HG02759 (cell line): Measurements from ENCODE around the gene PRM1.

Source experiments
- ATAC-seq: cut with Tn5 transposase; IDR thresholded peaks from one replicate; pipeline ENCODE4 v1.9.1; 2021; ENCODE audit warnings: mild to moderate bottlenecking, moderate library complexity; ENCODE audit not compliant: unreplicated experiment

PRM1 gene

DNA sequence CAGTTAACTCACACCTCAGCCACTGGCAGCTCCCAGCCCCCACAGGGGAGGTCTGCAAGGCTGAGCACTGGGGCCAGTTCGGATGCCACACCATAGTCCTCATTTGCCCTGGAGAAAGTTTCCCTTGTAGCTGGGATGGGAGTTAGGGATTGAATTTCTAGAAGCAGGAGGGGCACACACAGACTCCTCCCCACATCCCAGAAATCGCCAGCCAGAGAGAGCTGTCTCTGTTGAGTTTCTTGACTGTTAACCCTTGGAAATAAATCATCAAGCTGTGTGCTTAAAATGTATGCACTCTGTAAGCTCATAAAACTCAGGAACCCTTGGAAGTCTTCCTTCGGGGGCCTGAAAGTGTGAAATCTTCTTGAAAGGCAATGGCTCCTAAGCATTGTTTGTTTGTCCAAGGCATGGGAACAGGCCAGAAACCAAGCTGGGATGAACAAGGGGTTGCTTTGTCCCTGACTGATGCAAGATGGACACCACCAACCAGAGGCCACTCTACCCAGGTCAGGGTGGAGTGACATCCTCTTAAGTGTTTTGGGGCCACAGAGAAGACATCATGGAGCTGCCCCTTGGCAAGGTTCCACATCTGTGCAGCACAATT lies 7.3 kb downstream of the PRM1 start:
- no peak for ATAC-seq

DNA sequence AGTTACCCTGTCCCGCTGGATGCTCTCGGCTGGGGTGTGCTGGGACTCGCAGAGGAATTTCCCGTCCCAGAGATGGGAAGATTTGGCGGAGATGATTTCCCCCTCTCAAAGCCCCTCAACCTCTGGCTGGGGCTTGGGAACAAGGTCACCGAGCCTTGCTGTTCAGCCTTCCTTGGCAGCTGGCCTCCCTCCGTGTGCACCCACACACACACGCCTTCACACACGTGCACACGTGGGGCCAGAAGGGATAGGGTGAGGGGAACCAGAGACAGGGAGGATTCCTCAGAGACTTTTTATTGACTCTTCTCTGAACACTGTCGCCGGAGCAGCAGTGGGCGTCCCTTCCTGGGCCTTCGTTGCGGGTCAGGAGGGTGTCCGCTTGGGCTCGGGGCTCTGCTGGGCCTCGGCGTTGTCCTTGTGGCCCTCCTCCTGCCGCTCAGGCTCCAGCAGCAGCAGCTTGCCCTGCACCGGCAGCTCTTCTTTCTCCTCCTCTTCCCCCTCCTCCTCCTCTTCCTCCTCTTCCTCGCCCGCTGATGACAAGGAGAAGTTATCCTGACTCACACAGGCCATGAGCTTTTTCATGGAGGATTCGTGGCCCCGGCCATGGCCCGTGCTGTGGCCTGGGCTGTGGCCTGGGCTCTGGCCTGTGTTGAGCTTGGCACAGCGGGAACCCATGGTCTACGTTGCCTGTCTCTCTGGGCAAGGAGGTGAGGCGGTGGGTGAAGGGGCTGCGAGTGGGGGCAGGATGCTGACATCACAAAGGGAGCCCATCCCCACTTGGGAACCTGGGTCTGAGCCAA lies 8.0 kb downstream of the PRM1 start, which contains the start of gene PRM3:
PRM3 (minus strand) TSS at position 709 of the 800 bp plus-strand sequence; CDS start at position 675, 34 bp downstream.
- ATAC-seq = no peak

DNA sequence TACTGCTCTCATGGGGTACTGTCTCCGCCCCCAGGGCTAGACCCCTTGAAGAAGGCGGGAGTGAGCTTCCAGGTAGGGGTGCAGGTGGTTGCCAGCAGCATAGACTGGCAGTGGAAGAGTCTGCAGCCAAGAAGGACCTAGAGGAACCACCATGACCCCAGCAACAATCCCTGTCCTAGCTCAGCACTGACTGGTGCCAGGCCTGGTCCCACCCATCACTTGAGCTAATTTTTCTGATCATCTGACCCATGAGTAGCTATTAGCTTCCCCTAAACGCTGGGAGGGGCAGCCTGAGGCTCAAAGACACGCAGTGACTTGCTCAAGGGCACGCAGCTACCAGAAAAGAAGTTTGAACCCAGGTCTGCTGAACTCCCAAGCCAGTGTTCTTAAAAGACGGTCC lies 8.6 kb downstream of the PRM1 start:
- no peak for ATAC-seq

DNA sequence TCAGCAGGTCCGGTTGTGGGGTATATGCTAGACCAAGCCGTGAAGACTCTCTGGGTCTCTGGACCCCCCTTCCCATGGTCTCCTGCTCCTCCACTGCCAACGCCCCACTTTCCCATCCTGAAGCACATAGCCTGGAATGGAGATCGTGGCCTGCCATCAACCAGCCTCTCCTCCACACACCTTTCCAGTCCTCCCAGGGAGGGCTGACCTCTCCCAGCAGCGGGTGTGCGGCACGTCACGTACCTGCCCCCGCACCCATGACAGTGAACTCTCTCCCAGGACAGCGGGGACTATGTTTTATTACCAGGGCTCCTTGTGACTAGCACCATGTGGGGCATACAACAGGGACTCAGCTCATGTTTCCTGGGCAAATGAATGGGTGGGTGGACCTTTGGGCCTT lies 9.5 kb downstream of the PRM1 start:
- ATAC-seq = no peak

DNA sequence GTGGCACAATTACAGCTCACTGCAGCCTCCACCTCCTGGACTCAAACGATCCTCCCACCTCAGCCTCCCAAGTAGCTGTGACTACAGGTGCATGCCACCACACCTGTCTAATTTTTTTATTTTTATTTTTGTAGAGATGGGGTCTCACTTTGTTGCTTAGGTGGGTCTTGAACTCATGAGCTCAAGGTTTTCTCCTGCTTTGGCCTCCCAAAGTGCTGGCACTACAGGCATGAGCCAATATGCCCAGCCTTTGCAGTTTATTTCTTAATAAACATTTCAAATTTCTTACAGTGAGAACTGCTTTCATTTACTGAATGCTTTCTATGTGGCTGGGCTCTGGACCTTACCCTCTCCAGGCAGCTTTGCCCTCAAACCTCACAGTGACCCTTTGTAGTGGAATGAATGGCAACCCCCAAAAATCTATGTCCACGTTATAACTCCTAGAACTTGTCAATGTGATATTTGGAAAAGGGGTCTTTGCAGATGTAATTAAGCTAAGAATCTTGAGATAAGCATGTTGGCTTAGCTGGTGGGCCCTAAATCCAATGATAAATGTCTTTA lies 10.4 kb downstream of the PRM1 start:
- no peak for ATAC-seq

DNA sequence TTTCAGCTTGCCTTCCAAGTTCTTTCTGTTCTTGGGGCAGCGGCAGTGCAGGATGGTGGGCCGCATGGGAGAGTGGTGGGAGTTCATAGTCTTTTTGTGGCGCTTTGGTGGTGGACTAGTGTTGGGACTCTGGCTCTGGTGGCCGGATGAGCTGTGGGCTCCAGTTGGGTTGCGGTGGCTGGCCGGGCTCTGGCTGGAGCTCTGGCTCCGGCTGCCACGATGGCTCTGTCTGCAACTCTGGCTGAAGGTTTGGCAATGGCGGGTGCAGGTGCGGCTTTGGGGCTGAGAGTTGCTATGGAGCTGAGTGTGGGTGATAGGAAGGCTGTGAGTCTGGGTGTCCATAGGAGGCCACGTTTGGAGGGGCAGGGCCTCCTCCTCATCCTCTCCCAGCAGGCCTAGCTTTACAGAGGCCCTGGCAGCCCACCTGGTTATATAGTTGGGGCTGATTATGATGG lies 12.2 kb downstream of the PRM1 start, which contains the start of gene TNP2:
TNP2 (minus strand) TSS at position 405 of the 455 bp plus-strand sequence; CDS start at position 342, 63 bp downstream.
- ATAC-seq = no peak

DNA sequence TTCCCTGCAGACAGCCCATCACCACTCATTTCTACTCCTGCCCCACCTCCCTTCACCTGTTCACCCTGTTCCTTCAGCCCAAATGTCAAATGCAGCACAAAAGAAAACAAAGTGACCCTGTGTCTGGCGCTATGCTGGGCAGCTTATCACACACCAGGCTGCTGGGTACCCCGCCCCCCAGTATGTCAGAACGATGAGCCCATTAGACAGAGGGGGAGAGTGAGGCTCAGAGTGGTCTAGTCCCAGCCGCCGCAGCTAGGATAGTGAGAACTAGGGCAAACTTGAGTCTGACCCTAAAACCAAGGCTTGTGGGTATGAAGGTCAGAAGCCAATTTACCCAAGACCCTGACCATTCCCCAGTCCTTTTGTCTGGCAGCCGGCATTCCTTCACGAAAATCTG lies 16.0 kb downstream of the PRM1 start:
- ATAC-seq = no peak

DNA sequence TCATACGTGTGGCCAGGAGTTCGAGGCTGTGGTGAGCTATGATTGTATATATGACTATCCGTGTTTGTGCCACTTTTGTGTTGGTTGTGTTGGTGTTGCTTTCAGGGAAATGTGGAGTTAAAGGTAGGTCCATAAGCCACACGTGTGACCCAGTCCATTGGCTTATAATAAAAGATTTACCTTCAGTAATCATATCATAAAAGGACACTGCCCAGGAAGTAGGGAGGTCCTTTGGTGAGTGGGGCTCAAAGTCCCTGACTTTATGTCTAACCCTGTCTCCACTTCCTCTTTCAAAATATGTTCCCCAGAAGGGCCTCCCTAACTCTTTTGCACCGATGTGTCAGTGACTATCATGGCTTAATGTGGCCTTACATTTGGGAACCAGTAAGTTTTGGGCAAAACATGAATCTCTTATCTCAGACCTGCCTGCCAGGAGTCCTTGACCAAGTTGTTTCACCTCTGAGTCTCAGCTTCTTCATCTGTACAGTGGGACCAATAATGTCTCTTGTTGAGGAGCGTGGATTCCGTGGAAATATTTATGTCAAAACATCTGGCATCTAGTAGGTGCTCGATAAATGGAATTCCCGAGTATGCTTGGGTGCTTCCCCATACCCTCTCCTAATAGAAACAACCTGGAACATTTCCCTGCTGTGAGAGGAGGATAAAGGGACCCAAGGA lies 16.8 kb downstream of the PRM1 start:
- no peak for ATAC-seq

DNA sequence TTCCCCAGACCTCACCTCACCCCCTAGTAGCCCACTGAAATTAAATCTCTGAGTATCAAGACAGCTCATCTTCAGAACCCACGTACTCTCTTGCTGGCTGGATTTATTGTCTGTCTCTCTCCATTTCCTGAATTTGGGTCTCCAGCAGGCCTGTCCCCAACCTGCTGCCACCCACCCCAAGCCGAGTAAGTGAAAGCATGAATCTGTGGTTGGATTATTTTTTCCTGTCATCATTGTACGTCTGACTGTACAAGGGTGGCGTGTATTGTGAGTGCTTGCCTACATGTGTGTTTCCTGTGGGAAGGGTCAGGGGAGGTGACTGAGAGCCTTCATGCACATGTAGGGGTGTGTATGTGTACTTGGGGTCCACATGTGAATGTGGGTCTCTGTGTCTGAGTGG lies 17.4 kb downstream of the PRM1 start:
- ATAC-seq = no peak

DNA sequence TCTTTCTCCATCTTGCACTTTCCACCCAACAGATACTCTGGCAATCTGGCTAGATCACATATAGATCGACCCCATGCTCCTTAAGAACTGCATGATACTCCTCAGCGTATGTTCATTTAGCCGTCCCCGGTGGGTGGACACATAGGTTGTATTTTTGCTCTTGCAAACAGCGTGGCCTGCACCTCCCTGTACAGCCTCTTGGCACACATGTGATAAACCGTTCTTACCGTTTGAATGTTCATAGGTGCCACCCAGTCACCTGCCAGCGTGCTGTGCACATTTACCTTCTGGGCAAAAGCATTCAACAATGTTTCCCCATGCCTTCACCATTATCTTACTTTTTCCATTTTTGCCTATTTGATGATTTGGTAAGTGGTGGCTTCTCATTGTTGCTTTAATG lies 18.2 kb downstream of the PRM1 start:
- no peak for ATAC-seq

DNA sequence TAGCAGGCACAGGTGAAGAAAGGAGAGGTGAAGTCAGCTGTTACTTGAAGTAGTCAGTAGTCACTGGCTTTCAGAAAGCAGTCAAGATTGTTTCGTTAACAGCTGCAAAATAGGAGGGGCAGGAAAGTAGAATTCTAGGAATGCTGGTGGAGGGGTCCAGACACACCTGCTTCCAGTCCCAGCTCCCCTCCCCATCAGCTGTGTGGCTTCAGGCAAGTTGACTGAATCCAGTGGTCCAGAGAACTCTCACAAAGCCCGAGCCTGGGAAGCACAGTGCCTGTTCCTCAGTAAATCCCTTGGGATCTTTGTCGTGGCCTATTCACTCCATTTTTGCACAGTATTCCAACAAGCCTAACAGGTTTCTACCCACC lies 20.5 kb downstream of the PRM1 start:
- ATAC-seq = no peak

DNA sequence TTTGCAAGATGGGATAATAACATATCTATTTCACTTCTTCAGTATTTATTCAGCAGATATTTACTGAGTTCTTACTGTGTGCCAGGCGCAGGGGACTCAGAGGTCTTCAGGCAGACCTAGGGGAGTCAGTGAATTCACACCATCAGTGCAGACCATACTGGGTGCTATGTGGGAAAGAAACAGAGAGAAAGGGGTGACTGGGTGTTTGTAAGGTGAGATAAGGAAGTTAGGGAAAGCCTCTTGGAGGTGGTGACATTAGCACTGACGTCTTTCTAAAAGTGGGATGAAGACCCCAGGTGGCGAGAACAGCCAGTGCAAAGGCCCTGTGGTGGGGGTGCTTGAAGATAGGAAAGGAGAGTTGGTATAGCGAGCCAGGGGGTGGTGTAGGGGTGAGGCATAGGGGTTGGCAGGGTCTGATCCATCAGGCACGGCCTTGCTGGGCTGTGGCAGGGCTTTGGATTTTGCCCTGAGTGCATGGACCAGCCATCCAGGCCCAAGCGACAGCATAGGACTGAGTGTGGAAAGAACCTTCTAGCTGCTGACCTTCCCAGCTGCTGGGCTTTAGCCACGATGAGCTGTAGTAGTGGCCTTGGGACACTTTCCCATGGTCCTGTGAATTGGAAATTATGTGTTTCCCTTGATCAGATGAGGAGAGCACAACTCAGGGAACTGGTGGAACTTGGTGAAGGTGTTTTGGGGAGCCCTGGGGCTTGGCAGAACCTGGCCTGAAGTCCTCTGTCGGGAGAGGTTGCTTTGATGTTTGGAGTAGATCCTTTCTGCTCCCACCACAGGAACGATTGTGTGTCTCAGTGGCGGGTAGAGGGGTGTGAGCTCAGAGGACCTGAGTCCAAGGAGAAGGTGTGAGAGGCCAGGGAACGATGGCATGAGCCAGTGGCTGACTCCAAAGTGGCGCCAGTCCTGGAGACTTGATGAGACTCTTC lies 21.2 kb downstream of the PRM1 start:
- no peak for ATAC-seq

DNA sequence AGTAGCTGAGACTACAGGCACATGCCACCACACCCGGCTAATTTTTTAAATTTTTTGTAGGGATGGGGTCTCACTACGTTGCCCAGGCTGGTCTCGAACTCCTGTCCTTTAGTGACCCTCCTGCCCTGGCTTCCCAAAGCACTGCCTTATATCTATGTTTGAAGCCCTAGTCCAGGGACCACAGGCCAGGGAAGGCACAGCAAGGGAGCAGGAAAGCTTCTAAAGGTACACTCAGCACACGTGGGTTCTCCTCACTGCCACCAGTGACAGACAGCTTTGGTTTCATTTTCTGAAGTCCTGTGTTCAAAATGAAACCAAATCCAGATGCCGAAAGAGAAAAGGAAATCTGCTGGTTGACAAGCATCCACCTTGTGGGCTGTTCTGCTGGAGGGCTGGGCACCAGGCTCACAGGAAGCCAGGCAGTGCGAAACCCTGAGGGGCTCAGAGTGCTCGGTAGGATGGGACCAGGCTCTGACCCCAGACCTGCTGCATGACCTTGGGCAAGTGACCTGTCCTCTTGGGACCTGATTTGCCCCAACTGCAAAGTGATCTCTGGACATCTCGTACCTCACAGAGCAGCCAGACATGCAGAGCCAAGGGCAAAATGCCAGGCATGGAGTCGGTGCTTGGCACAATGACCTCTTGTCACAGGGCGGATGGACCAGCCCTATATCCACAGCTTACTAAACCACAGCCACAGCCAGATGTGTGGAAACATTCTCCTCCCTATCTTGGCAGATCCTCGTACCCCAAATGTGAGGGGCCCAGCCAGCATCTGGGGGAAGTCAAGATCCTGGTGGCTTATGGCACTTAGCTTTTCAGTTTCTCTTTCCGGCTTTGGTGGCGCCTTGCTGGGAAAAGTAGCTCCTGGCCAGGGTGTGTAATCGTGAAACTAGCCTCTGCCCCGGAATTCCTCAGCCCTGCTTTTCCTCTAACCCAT lies 22.3 kb downstream of the PRM1 start:
- no peak for ATAC-seq

DNA sequence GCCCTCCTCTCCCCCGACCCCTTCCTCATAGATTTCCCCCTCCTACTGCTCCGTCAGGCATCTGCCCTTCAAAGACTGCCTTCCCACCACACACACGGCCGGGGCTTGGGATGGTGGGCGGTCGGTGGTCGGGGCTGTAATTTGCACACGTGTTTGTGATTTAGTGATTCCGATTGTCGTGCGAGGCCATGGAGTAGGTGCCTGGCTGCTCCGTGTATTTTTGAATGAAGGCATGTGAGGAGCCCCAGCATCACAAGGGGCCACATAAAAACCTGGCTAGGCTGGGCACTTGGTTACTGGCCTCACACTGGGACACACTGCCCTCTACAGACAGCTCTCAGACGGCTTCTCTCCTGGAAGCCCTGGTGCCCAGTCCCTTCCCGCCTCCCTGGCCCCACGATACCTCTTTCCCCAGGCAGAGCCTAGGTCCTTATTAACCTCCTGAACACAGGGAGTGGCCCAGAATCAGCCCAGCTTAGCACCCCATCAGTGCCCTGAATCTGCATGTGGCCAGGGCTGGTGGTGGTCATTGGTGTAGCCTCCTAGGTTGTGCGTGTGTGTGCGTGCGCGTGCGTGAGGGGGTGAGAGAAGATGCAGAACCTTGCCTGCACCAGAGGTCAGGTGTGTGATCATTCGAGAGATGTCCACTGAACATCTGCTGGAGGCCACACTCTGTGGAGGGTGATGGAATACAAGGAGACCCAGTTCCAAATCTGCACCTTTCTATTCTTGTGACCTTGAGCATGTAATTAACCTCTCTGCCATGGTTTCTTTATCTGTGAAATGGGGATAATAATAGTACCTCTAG lies 23.8 kb downstream of the PRM1 start:
- ATAC-seq = no peak

DNA sequence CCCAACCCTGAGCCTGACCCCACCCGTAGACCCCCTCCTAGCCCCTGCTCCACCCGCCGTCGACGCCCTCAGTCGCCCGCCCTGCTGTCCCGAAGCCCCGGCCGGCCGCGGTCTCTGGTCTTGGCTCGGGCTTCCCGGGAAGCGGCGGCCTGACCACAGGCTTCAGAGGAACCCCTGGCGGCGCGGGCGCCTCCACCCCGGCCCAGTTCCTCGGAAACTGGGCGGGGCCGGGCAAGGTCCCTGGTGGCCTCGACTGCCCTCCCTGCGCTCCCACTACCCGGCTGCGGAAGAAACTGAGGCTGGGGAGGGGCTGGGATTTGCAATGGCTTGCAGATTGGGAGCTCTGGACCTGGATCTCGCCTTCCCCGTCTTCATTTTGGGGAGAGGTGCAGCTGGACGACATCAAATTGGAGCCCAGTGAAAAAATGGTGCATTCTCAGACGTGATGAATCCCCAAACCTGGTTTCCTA lies 24.4 kb downstream of the PRM1 start:
- ATAC-seq = no peak

DNA sequence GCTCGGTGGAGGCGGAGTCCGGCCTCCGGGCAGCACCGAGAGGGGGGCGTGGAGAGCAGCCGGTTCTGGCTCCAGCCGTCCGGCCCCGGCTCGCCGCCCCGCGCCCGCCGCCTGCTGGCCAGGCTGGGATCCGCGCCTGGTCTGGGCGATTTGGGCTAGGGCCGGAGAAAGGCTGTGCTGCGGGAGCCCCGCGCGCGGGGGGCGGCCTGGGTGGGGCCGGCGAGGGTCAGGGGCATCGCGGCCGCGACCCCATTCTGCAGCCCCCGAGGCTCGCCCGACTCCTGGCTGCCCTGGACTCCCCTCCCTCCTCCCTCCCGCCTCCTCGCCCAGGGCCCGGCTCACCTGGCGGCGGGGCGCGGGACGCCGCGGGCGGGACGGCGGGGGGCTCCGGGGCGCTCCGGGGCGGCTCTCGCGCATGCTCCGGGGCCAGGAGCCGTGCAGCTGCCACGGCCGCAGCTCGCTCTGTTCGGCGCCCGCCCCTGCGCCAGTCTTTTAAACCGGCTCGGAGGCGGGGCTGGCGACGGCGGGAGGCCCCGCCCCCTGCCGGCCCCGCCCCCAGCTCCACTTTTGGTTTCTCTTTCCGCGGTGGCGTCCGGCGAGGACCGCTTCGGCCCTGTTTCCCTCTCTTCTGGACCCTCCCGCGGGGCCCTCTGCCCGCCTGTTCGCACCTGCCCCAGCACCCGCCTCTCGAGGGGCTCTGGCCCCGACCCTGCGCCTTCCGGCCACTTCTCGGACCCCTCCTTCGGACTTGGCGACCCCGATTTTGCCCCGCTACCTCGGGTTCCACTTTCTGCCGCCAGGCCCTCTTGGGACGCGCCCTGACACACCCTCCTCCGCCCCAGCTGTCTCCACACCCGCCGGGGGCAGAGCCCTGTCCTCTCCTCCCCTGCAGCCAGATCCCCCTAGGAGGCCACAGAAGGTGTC lies 25.1 kb downstream of the PRM1 start, which contains the start of gene SOCS1:
SOCS1 (minus strand) TSS at position 468 of the 924 bp plus-strand sequence. CDS start 726 bp downstream, outside the sequence.
- ATAC-seq = peak; percentile 68
